ENCODE data around the gene SH3YL1.

DNA sequence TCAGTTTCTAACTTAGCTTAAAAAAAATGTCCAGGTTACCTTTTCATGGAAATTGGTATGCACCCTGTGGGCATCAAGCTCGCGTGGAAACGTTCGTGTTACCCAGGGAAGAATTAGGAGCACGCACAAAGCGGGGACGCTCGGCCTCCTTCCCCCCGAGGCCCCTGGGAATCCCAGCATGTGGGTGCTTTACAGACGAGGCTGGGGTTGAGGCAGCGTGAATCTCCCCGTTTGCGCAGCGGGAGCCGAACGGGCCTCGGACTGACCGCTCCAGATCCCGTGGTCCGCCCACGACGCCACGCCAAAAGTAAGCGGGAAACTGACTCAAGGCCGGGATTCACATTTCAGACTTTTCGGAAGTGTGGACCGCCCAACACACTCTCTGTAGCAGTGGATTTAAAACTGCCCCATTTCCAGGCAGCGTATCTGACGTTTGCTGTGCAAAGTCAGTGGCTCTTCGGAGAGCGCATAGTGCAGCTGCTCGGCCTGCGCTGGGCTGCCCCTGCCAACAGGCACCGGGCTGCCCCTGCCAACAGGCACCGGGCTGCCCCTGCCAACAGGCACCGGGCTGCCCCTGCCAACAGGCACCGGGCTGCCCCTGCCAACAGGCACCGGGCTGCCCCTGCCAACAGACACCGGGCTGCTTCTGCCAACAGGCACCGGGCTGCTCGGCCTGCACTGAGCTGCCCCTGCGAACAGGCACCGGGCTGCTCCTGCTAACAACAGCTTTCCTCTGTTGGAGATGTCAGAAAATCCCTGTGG, 49.7 kb downstream of the SH3YL1 start:
- TF ChIP-seq, protein P1, sequence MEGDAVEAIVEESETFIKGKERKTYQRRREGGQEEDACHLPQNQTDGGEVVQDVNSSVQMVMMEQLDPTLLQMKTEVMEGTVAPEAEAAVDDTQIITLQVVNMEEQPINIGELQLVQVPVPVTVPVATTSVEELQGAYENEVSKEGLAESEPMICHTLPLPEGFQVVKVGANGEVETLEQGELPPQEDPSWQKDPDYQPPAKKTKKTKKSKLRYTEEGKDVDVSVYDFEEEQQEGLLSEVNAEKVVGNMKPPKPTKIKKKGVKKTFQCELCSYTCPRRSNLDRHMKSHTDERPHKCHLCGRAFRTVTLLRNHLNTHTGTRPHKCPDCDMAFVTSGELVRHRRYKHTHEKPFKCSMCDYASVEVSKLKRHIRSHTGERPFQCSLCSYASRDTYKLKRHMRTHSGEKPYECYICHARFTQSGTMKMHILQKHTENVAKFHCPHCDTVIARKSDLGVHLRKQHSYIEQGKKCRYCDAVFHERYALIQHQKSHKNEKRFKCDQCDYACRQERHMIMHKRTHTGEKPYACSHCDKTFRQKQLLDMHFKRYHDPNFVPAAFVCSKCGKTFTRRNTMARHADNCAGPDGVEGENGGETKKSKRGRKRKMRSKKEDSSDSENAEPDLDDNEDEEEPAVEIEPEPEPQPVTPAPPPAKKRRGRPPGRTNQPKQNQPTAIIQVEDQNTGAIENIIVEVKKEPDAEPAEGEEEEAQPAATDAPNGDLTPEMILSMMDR (IDR thresholded peaks at IDR 0.05; ENCODE audit: low read depth, low read length, poor library complexity, severe bottlenecking): no peak
- TF ChIP-seq EZH2phosphoT487 (IDR thresholded peaks at IDR 0.05; ENCODE audit: borderline replicate concordance, low read length): no peak
